Panc1 (cell line): ENCODE measurements around the gene SRSF10.

ENCODE experiments used
- POLR2AphosphoS5 ChIP-seq: IDR thresholded peaks from 2 replicates; pipeline ENCODE4 v1.6.1; 2012; ENCODE audit warnings: mild to moderate bottlenecking, low read depth, low read length, moderate library complexity
- SIN3A ChIP-seq: IDR thresholded peaks from 2 replicates; pipeline ENCODE4 v1.6.1; 2012; ENCODE audit warnings: low read depth, mild to moderate bottlenecking, low read length, moderate library complexity, borderline replicate concordance; ENCODE audit not compliant: insufficient read depth
- TF ChIP-seq, protein P1 (sequence below): fragments of 450-650 bp; IDR thresholded peaks from 2 replicates; pipeline ENCODE4 v1.5.1; 2017; ENCODE audit warnings: mild to moderate bottlenecking
- TF ChIP-seq, protein P2 (sequence below), 2 experiments: IDR thresholded peaks; 2 replicates each; pipeline ENCODE4 v1.6.1; 2011 to 2012; ENCODE audit warnings: low read depth in 2 of 2, control low read depth in 1 of 2, low read length in 1 of 2, mild to moderate bottlenecking in 1 of 2, moderate library complexity in 1 of 2; ENCODE audit not compliant: insufficient read depth in 1 of 2

DNA sequence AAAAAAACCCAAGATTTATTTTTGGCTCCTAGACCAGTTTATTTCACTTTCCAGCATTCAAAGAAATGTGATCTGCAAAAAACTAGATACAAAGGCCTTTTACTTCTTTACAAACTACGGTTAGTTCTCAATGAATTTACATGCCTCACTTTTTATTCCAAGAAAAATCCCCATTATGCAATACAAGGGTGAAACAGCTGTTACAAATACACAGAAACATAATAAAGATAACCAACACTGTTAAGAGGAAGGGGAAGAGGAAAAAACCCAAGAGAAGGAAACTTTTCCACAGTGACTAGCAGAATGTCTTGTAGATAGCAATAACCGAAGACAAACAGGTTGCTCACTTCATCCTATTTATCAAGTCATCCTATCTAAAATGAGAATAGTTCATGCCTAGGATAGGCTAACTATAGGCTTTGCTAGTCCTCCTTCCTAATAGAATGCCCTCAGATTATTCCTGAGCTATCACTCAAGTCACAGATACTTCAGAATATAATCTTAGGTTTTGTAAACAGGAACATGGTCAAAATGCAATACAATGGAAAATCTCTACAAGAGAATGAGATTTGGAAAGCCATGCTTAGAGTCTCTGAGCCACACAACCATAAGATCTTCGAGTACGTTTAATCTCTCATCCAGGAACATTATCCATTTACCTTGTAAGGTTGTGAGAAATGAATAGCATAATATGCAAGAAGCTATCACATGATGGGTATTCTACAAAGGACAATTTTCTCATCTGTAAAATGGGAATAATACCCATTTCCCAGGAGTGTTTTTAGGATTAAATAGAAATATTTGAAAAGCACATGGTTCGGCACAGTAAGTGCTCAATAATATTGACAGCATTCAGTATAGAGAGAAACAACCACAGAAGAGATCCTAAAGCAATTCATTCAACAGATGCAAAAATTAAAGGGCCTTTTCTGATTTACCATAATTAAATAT is 15.1 kb downstream of the SRSF10 start:
- TF ChIP-seq, protein P1, sequence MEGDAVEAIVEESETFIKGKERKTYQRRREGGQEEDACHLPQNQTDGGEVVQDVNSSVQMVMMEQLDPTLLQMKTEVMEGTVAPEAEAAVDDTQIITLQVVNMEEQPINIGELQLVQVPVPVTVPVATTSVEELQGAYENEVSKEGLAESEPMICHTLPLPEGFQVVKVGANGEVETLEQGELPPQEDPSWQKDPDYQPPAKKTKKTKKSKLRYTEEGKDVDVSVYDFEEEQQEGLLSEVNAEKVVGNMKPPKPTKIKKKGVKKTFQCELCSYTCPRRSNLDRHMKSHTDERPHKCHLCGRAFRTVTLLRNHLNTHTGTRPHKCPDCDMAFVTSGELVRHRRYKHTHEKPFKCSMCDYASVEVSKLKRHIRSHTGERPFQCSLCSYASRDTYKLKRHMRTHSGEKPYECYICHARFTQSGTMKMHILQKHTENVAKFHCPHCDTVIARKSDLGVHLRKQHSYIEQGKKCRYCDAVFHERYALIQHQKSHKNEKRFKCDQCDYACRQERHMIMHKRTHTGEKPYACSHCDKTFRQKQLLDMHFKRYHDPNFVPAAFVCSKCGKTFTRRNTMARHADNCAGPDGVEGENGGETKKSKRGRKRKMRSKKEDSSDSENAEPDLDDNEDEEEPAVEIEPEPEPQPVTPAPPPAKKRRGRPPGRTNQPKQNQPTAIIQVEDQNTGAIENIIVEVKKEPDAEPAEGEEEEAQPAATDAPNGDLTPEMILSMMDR: no peak
- peak; percentile 69 for TF ChIP-seq POLR2AphosphoS5
- no peak for TF ChIP-seq SIN3A
- TF ChIP-seq, protein P2, sequence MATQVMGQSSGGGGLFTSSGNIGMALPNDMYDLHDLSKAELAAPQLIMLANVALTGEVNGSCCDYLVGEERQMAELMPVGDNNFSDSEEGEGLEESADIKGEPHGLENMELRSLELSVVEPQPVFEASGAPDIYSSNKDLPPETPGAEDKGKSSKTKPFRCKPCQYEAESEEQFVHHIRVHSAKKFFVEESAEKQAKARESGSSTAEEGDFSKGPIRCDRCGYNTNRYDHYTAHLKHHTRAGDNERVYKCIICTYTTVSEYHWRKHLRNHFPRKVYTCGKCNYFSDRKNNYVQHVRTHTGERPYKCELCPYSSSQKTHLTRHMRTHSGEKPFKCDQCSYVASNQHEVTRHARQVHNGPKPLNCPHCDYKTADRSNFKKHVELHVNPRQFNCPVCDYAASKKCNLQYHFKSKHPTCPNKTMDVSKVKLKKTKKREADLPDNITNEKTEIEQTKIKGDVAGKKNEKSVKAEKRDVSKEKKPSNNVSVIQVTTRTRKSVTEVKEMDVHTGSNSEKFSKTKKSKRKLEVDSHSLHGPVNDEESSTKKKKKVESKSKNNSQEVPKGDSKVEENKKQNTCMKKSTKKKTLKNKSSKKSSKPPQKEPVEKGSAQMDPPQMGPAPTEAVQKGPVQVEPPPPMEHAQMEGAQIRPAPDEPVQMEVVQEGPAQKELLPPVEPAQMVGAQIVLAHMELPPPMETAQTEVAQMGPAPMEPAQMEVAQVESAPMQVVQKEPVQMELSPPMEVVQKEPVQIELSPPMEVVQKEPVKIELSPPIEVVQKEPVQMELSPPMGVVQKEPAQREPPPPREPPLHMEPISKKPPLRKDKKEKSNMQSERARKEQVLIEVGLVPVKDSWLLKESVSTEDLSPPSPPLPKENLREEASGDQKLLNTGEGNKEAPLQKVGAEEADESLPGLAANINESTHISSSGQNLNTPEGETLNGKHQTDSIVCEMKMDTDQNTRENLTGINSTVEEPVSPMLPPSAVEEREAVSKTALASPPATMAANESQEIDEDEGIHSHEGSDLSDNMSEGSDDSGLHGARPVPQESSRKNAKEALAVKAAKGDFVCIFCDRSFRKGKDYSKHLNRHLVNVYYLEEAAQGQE (IDR thresholded peaks at IDR 0.05; ENCODE audit: insufficient read depth in 1 of 2, low read depth in 2 of 2, low read length in 1 of 2): no peak
